RKO (cell line): ENCODE measurements around the gene AQP12A.

Experiments
- DNase-seq: peaks from one replicate; pipeline ENCODE4 v3.0.0-alpha.2; 2016; ENCODE audit warnings: low spot score

Gene AQP12A

DNA sequence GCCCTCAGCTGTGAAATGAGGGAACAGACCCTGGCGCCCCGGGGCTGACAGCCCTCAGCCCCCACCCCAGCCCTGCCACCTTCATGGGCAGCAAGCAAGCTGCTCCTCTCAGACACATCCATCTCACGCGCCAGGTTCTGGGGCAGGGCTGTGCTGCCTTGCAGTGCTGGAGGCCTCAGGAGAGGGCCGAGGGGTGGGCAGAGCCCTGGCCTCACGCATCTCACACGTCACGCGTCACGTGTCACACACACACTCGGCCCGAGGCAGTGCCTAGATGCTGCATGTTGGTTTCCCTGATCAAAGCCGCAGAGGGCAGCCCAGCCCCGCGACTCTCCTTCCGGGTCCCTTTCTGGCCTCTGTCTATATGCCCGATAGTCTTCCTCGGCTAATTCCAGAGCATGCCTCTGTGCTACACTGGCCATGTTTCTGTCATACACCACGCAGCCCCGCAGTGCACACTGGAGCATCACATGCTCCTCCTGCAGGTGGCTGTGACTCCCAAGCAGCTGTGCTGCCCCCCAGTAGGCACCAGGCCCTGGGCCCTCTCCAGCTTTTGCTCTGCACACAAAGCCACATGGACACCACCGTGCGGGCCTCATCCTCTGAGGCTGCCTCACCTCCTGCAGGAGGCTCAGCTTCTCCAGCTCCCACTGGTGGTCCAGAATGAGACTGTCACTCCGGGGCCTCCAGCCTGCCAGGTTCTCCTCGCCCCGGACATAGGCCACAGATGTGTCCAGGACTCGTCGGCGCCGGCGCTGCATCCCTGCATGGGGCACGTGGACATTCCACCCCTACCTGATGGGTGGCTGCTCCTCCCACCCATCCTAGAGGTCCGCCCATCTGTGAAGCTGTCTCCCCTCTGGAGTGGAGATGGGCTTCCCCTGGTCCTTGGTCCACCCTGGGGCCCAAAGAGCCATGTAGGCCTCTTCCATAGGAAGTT, 31.4 kb downstream of the AQP12A start:
- DNase-seq, result no peak

- no peak for DNase-seq
These were observed 32.2 kb downstream of the AQP12A start for GRCh38 chr2:240723851-240724250.

- no peak for DNase-seq
These were observed 32.8 kb downstream of the AQP12A start for GRCh38 chr2:240724431-240724830.

- DNase-seq, result no peak
These were observed 33.6 kb downstream of the AQP12A start for GRCh38 chr2:240725266-240725665.

DNA sequence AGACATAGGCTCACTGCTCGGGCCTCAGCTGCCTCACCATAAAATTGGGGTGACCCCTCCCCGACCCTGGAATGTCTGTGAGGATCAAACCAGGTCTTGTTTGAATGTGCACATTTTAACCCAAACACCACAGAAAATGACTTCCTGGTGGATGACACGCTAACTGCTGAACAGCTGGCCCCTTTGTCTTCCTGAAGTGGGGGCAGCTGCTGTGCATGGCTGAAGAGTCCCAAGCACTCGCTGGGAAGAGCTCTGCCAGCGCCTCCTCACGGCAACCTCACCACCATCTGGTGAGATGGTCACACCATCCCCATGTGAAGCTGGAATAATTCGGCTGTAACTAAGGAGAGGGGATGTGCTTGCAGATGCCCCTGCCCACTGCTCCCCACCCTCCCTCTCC, 34.0 kb downstream of the AQP12A start:
- no peak for DNase-seq

- DNase-seq, result no peak
These were observed 35.2 kb downstream of the AQP12A start for GRCh38 chr2:240726876-240727275.

- no peak for DNase-seq
These were observed 35.8 kb downstream of the AQP12A start for GRCh38 chr2:240727439-240727838.

GRCh38 chr2:240727913-240728312, 36.2 kb downstream of the AQP12A start:
- DNase-seq, result no peak

DNA sequence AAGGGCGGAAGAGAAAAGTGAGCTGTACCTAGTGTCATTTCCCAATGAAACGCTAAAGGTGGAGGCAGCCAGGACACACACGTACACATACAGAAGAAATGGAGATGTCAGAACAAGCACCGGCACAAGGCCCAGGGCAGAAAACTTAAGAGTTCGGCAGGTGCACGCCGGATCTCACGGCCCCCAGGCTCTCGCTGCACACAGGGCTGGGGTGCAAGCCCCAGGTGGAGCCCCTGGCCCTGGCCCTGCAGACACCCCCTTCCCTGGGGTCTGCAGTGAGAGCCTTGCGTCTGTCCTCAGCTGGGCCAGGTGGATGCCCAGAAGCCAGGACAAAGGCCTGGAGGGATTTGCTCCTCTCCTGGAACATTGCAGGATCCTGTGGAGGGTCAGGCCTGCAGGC, 36.7 kb downstream of the AQP12A start:
- no peak for DNase-seq

- peak; percentile 40 for DNase-seq
These were observed 37.2 kb downstream of the AQP12A start for GRCh38 chr2:240728827-240729226.

- DNase-seq, result no peak
These were observed 39.0 kb downstream of the AQP12A start for GRCh38 chr2:240730501-240731177.

DNA sequence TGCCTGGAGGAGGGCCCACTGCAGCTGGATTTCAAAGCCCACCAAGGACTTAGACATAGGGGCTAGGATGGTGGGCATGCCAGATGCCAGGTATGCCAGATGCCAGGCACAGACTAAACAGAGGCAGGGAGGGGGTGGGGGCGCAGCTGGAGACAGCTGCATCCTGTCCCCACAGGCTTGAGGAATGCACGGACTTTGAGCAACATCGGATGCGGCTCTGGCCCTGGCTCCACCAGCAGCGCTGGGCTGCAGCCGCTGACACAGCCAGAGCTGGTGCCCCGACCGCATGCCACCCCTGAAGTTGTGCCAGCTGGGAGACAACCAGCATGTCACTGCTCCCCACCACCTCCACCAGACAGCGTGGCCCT, 39.5 kb downstream of the AQP12A start:
- DNase-seq, result no peak

DNA sequence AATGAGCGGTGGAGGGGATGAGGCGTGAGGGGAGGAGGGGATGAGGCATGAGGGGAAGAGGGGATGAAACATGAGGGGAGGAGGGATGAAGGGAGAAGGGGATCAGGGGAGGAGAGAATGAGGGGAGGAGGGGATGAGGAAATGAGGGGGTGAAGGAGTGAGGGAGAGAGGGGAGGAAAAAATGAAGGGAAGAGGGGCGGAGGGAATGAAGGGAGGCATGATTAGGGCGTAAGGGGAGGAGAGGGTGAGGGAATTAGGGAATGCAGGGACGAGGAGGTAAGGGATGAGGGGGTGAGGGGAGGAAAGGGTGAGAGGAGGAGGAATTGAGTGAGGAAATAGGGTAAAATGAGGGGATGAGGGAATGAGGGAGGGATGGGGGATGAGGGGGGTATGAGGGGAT, 40.5 kb downstream of the AQP12A start:
- DNase-seq, result no peak

- peak; percentile 25 for DNase-seq
These were observed 41.4 kb downstream of the AQP12A start for GRCh38 chr2:240732911-240733622.

- no peak for DNase-seq
These were observed 42.3 kb downstream of the AQP12A start for GRCh38 chr2:240733803-240734495.

DNA sequence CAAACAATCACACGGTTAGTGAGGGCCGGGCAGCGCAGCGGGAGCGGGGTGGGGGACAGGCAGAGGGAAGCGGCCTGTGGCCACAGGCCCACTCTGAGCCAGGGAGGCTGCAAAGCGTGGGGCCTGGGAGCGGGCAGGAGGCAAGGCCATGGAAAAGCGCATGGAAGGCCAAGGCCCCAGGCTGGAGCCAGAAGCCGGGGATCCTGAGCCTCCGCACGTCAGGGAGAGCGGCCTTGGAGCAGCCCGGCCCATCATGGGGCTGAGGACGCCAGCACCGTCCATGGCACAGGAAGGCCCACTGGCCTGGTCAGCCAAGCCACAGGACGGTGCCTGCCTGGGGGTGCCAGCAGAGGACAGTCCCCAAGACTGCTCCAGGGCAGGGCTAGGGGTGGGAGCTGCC, 43.1 kb downstream of the AQP12A start:
- DNase-seq, result no peak

DNA sequence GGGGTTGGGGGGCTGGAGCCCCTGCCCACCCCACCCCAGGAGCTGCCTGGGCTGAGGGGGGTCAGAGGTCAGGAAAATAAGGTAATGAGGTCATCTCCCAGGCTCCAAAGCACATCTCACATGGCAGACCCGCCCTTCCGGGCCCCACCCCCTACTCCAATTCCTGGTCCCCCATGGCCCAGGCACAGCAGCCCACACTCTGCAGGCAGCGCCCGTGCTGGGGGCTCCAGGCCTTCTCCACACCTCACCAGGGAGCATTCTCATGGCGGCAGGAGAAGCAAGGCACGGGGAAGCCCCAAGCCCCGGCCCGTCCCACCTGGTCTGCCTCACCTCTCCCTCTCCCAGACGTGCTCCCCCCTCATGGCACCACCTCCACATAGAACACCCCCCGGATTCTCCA, 43.8 kb downstream of the AQP12A start:
- no peak for DNase-seq

DNA sequence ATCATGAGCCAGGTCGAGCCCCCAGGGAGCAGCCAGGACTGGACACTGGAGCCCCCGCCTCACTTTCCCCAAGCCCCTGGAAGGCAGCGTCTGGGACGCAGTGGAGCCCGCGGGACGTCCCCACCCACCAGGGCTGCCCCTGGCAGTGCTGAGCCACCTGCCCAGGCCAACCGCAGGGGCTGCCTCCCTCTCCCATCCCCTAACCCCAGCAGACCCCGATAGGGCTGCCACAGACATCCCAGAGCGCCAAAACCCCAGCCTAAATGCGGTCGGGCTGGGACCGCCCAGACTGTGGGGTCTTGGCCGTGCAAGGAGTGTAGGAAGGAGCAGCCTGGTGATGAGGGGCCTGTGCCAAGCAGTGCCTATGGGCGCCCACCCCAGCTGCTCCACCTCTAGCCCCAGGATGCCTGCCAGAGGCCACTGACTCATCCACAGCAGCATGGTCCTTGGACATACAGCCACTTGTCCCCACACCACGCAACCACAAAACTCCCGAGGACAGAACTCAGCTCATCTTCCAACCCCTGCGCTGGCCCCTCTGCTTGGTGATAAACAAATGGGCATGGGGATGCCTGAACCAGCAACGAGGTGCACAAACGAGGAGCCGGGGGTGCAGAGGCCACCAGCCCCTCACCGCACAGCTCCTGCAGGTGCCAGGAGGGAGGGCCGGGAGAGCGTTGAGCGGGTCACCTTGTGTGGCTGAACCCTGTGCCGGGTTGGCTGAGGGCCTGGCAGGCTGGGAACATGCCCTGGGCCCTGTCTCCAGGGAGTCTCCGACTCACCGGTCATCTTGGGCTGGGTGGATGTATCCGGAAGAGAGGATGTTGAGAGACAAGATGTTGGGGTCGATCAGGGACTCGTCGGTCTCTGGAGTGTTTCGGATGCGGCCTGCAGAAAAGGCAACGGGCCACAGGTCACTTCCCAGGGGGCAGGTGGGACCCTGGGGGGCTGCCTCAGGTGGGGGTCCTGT, 44.9 kb downstream of the AQP12A start:
- DNase-seq, result no peak

DNA sequence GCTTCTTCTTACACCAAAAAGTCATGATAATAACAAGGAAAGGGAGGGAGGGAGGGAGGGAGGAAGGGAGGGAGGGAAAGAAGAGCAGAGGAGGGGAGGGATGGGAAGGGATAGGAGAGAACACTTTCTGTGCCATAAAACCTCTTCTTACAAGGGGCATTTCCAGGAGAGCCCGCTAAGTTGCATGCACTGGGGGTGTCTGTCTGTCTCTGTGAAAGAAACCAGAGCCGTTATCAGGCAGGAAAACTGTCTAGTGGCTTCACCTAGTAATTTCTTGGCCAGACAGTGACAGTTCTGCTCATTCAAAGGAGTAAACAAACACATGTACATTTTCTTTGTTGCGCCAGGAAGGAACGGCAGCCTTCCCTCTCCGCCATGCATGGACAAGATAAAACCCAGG, 45.8 kb downstream of the AQP12A start:
- DNase-seq, result no peak

GRCh38 chr2:240737958-240738357, 46.3 kb downstream of the AQP12A start:
- DNase-seq, result no peak

DNA sequence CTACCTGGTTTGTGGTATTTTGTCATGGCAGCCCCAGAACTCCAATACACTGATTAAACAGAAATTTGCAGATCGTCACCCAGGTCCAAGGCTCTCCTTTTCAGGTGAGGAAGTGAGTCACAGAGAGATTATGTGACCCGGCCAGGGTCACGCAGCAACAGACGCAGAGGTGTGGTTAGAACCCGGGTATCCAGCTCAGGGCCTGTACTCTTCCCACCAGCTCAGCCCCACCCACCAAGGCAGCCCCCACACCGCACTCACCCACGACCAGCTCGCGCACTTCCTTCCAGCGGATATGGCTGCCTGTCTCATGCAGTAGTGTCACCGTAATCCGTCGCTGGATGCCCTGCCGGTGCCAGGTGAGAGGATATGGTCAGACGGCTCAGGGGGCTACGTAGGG, 48.1 kb downstream of the AQP12A start:
- DNase-seq, result no peak
